Panc1 (cell line): ENCODE data around the gene USP12.

Source experiments
- POLR2AphosphoS5 ChIP-seq: IDR thresholded peaks from 2 replicates; pipeline ENCODE4 v1.6.1; 2012; ENCODE audit warnings: mild to moderate bottlenecking, low read depth, low read length, moderate library complexity
- REST ChIP-seq, 2 experiments: IDR thresholded peaks; 2 replicates each; pipeline ENCODE4 v1.6.1; 2011 to 2012; ENCODE audit warnings: low read depth in 2 of 2, control low read depth in 1 of 2, low read length in 1 of 2, mild to moderate bottlenecking in 1 of 2, moderate library complexity in 1 of 2; ENCODE audit not compliant: insufficient read depth in 1 of 2
- TF ChIP-seq, protein P1 (sequence below): fragments of 450-650 bp; IDR thresholded peaks from 2 replicates; pipeline ENCODE4 v1.5.1; 2017; ENCODE audit warnings: mild to moderate bottlenecking

DNA sequence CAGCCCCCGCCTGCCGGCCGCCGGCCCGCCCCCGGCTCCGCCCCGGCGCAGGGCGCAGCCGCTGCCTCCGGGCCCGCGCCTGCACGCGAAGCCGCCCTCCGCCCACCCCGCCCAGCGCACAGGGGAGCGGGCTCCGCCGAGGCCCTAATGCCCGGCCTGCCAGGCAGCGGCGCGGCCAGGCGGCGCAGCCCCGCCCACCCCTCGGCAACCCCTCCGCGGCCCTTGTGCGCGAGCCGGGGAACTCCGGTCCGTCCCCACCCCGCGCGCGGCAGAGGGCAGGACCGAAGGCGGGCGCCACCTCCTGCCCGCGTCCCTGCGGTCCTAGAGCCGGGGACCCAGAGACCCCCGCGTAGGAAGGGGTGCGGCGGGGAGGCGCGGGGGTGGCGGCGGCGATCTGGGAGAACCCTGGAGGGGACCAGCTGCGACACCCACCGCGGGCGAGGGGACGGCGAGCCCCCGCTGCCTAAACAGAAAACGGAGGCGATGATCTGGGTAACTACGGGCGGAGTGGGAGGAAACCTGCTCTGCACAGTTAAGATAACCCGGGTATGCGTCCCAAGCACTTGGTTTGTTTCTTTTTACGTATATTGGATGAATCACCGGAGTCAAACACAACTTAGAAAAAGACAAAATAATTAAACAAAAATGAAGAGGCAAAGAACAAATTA is 350 bp upstream of the USP12 start:
- TF ChIP-seq REST (IDR thresholded peaks at IDR 0.05; ENCODE audit: insufficient read depth in 1 of 2, low read depth in 2 of 2, low read length in 1 of 2) (no peak), POLR2AphosphoS5 (no peak)
- TF ChIP-seq, protein P1, sequence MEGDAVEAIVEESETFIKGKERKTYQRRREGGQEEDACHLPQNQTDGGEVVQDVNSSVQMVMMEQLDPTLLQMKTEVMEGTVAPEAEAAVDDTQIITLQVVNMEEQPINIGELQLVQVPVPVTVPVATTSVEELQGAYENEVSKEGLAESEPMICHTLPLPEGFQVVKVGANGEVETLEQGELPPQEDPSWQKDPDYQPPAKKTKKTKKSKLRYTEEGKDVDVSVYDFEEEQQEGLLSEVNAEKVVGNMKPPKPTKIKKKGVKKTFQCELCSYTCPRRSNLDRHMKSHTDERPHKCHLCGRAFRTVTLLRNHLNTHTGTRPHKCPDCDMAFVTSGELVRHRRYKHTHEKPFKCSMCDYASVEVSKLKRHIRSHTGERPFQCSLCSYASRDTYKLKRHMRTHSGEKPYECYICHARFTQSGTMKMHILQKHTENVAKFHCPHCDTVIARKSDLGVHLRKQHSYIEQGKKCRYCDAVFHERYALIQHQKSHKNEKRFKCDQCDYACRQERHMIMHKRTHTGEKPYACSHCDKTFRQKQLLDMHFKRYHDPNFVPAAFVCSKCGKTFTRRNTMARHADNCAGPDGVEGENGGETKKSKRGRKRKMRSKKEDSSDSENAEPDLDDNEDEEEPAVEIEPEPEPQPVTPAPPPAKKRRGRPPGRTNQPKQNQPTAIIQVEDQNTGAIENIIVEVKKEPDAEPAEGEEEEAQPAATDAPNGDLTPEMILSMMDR, result peak; percentile 3
